GM21360 (cell line): ENCODE data around the gene TRAPPC3.

Experiments
- ATAC-seq: cut with Tn5 transposase; IDR thresholded peaks from one replicate; pipeline ENCODE4 v1.9.1; 2021; ENCODE audit warnings: mild to moderate bottlenecking, moderate library complexity; ENCODE audit not compliant: unreplicated experiment

The TRAPPC3 gene

DNA sequence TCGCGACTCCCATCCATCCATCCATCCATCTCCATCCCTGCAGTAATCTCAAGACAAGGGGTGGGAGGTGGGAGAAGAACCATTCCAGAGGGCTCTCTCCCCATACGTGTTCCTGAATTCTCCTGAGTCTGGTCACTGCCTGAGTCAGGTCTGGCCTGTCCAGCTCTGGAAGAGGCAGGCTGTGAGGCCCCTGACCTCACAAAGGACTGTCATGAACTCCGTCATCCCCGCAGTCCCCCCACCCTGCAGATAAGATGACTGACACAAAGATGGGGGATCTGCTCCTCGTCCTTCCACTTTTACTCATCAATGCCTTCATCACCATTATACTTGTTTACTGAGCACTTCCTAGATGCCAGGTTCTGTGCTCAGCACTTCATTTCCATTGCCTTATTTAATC, 5.0 kb upstream of the TRAPPC3 start:
- ATAC-seq, result no peak

GRCh38 chr1:36153476-36153875, 4.2 kb upstream of the TRAPPC3 start:
- ATAC-seq, result no peak

DNA sequence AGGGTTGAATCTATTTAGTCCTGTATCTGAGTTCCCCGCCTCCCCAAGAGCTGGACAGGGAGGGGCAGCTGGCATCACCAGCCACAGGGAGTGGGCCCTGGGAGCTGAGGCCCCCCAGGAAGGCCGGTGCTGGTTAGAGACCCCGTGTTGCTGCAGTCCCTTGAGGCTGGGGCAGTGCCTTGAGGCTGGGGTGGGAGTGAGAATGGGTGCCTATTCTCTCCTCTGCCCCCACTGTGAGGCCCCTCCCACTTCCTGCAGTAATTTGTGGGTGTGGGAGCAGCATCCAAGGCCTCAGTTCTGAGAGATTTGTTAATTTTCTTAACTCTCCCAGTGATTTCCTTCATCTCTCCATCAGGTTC, 2.5 kb upstream of the TRAPPC3 start:
- no peak for ATAC-seq

DNA sequence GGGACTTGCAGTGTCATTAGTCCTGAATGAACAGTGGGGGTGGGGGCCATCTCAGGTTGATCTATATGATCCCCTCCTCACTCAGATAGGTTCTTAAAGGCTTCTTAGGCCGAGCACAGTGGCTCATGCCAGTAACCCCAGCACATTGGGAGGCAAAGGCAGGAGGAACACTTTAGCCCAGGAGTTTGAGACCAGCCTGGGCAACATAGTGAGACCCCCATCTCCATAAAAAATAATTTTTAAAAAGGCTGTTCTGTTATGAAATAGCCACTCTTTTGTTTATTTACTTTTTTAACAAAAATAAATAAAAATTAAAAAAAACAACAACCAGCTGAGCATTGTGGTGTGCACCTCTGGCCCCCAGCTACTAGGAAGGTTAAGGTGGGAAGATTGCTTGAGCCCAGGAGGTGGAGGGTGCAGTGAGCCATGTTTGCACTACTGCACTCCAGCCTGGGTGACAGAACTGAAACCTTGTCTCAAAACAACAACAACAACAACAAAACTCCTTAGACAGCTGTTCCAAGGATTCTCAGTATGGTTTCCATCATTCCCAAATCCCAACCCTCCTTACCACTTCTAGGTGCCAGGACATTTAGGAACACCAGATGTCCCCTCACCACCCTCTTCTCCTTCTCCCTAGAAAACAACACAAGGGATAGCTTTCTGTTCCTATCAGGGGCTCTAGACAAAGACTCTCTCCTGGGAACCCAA, 2.0 kb upstream of the TRAPPC3 start:
- no peak for ATAC-seq

- ATAC-seq, result peak; percentile 38
These were observed 1.2 kb upstream of the TRAPPC3 start for GRCh38 chr1:36150296-36151133.

DNA sequence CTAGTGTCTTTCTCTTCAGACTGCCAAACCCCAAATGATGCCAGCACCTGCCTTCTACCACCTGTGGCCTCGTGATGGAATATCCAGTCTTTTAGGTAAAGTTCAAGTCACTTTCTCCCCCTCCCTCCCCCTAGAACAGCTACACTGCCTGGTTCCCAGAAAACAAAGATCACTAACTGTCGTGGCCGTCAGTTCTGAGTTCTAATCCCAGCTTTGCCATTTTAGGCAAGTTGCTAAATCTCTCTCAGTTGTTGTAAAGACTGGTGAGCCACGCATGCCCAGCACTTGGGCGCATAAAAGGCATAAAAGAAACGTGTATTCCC, 648 bp upstream of the TRAPPC3 start:
- no peak for ATAC-seq

DNA sequence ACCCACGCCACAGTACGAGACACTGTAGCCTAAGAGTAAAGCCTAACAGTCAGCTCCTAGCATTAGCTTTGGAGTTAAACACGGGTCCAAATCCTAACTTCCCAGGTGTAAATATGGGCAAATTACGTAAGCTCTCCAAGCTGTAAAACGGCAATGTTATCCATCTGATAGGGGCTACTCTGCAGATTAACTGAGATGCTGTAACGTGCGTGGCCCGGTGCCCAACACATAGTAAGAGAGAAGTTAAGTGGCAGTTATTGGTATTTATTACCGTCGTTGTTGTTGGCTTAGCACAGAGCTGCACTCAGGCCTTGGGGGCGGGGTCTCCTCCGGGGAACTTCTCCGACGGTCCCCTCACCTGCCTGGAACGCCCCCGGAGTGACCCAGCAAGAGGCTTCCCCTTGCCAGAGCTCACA, 457 bp downstream of the TRAPPC3 start:
- ATAC-seq, result no peak

- no peak for ATAC-seq
These were observed 4.9 kb downstream of the TRAPPC3 start for GRCh38 chr1:36144413-36144812.

DNA sequence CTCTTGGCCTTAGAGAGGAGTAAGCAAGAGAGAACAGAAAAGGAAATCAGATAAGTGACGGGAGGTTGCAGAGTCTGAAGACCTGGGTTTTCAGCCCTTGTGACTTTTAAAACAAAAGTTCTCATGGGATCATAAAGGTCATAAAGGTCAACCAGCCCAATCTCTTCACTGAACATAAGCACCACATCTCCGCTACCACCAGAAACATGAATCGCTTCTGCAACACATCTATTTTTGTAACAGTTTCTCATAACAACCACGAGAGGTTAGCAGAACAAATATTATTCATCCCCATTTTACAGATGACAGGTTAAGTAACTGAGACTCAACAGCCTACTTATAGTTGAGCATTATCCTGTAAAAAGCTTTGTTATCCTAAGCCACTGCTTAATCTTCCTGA, 5.9 kb downstream of the TRAPPC3 start:
- ATAC-seq, result no peak

DNA sequence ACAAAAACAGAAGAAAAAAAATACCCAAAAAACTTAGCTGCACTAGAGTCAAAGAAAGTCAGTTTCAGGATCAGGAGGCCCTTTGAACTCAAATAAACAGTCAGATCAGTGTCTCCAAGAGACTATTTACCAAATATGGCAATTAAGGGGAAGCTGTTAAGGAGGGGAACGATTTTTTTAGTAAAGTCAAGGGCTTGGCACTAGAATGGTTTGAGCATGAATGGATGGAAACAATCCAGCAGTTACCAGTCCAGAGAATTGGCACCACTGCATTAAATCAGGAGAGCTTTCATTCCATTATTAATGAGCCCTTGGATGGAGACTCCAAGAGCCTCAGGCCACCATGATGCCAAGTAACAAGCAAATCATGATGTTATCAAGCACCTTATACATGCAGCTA, 7.2 kb downstream of the TRAPPC3 start:
- ATAC-seq, result no peak

DNA sequence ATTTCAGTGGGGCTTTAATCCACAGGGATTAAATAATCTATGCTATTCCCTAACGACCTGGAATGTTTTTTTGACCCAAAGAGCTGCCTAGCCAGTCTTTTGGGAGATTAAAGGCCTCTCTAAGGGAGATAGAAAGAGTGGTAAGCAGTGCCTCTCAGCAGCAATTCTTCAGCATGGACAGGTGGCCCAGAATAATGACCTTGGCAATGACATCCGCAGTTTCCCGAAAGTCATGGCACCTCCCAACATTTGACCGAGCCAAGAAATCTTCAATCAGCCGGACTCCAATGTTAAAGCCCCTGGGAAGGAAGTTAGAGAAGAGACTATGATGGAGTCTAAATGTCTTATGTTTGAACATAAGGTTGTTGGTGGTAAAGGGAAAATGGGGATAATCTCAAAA, 9.8 kb downstream of the TRAPPC3 start:
- no peak for ATAC-seq

- ATAC-seq, result no peak
These were observed 11.5 kb downstream of the TRAPPC3 start for GRCh38 chr1:36137776-36138175.

- no peak for ATAC-seq
These were observed 12.1 kb downstream of the TRAPPC3 start for GRCh38 chr1:36137226-36137625.

GRCh38 chr1:36136535-36136934, 12.8 kb downstream of the TRAPPC3 start:
- no peak for ATAC-seq

DNA sequence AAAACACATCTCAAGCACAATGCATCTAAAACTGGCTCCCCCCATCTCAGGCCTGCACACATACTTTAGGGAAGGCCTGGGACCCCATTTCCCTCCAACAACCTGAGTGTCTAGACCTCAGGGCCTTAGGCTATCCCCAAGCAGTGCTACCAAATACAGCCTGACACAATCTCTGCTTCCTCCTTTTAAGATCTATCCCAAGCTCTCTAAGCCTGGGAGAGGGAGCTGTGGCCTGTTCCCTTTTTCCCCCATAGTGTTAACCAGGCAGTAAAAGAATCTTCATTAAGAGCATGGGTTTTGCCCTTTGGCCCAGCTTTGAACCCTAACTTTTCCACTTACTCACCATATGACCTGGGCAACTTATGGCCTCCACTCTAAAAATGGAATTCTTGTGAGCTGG, 13.5 kb downstream of the TRAPPC3 start:
- no peak for ATAC-seq

DNA sequence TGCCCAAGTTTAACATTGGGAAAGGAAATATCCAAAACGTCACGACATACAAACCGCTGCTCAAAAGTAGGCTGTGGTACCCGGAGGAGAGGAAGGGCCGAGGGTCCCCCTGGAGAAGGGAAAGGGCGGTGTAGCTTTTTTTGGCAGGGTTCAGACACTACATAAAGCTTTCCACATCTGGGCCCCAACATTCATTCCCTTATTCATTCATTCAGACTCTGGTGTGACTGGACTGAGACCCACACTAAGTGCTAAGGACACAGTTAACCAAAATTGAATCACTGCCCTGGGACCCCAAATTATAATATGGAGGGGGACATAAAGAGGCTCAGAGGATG, 14.0 kb downstream of the TRAPPC3 start:
- no peak for ATAC-seq

DNA sequence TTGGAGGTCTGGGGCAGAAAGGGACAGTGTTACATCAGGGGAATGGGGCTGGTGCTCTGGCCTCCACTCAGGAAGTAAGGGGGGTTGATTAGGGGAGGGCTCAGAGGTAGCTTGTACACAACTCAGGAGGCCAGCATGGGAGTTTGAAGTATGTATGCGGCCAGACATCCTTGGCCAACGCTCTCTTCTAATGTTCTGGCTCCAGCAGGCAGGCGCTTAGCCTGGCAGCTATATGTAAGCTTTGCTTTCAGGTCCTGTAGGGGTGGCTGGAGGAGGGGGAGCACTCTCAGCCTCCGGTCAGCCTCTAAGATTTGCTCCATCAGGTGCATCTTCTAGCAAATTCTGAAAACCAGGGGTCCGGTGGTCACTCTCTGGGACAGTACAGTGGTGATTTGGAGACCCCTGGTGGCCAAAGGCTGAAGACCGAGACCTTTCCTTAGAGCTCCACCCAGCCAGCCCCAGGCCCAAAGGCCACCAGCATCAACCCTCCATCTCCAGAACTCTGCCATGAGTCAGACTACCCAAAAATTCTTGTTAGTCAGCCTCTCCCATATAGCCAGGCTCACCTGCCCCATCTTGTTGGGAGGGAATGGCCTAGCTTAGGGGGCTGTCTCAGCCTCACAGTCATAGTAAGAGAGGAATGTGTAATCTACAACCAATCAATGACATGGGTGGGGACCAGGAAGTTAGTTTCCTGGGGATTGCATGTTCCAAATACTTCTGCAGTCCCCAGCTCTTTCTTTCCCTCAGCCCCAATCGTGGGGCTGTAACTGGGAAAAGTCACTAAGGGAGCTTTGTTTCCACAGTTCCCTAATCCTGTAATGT, 14.6 kb downstream of the TRAPPC3 start:
- ATAC-seq, result no peak

- ATAC-seq, result no peak
These were observed 15.3 kb downstream of the TRAPPC3 start for GRCh38 chr1:36134031-36134430.

GRCh38 chr1:36133484-36133883, 15.8 kb downstream of the TRAPPC3 start:
- ATAC-seq, result no peak

DNA sequence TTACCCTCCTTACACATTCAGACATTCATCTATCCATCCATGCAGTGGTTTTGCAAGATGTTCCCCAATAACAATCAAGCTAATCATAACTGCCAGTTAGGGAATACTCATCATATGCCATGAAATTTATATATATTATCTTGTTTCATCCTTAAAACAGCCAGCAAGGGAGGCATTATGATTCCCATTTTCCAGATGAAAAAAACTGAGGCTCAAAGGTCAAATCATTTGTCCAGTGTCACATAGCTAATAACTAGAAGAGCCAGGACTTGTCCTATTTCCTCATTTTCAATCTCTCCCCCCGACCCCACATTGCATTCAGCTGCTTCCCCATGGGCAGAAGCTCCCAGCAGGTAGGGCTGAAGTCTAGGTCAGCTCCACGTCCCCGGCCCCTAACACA, 17.3 kb downstream of the TRAPPC3 start:
- ATAC-seq, result no peak

GRCh38 chr1:36128905-36129206, 20.4 kb downstream of the TRAPPC3 start:
- no peak for ATAC-seq
